ENCODE results near the gene MARK3. TPM values are rescaled to one million over a fixed set of nuclear protein-coding genes. Genes with fewer than 3 reads are reported as not detected.

MARK3 gene
- total RNA-seq, 1 donor from 2014 or later: 124 TPM

DNA sequence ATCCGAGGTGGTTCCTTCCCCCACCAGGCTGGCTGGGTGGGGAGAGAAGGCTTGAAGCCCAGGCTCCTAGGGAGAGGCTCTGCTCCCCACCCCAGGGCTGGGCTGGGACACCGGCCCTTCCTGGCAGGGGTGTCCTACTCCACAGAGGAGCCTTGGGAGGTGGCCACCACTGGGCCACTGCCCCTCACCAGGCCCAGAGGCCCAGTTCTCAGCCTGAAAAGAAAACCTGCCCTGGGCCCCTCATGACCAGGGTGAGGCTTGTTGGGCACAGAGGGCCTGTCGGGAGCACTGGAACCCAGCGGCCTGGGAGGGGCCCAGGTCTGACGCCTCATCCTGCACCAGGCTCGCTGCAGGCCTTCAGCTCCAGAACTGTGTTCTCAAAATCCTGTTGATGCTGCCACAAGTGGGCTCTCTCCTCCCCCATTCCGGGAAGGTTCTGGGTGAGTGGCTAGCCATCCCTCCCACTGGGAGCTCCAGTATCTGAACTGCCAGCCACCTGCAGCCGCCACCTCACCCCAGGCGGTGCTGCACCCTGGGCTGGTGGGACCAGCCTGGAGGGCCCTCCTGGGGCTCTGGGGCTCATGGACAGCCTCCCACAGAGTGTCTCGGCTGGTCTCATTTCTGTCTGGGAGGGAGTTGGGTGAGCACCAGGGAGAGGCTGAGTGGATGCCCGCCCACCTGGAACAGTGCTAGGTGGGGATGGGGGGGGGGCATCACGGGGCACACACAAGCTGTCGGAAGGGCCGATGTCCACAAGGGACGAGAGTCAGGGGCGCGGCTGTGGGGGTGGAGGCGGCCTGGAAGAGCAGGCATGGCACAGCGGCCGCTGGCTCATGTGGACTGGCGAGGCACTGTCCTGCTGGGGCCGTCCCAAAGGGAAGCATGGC lies 165.5 kb downstream of the MARK3 start:
- peaks cover 49% of the 10 kb centered on the region for H4K20me1 ChIP-seq (ENCODE audit: insufficient read depth, low read length)
- Mint-ChIP-seq H3K4me1 (ENCODE audit: low read depth, unreplicated experiment) (peaks cover 9% of the 10 kb centered on the region), H3K36me3 (ENCODE audit: low read depth, unreplicated experiment) (peaks cover 7% of the 10 kb centered on the region), H3K27me3 (ENCODE audit: low read depth, unreplicated experiment) (no peaks in the 10 kb centered on the region), H3K9me3 (ENCODE audit: unreplicated experiment) (no peaks in the 10 kb centered on the region), H3K4me3 (ENCODE audit: unreplicated experiment) (no peak overlapping the region), H3K27ac (ENCODE audit: unreplicated experiment) (no peak overlapping the region)
- H3K27ac ChIP-seq (ENCODE audit: low read depth, low read length): no peak overlapping the region
- H3K4me1 ChIP-seq (ENCODE audit: insufficient read depth, low read length): peaks cover 10% of the 10 kb centered on the region
- H3K79me2 ChIP-seq (ENCODE audit: insufficient read depth, low read length): peaks cover 7% of the 10 kb centered on the region
- FAIRE-seq (no peak), DNase-seq (ENCODE audit: low read depth) (no peak)
- no peak overlapping the region for H3K9ac ChIP-seq (ENCODE audit: low read length)
- TF ChIP-seq, protein P1, sequence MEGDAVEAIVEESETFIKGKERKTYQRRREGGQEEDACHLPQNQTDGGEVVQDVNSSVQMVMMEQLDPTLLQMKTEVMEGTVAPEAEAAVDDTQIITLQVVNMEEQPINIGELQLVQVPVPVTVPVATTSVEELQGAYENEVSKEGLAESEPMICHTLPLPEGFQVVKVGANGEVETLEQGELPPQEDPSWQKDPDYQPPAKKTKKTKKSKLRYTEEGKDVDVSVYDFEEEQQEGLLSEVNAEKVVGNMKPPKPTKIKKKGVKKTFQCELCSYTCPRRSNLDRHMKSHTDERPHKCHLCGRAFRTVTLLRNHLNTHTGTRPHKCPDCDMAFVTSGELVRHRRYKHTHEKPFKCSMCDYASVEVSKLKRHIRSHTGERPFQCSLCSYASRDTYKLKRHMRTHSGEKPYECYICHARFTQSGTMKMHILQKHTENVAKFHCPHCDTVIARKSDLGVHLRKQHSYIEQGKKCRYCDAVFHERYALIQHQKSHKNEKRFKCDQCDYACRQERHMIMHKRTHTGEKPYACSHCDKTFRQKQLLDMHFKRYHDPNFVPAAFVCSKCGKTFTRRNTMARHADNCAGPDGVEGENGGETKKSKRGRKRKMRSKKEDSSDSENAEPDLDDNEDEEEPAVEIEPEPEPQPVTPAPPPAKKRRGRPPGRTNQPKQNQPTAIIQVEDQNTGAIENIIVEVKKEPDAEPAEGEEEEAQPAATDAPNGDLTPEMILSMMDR (IDR thresholded peaks at IDR 0.05; ENCODE audit: insufficient read depth, low read depth, low read length): no peak
- no peak for TF ChIP-seq EZH2 (IDR thresholded peaks at IDR 0.05; ENCODE audit: insufficient read depth, low read length)
- no peaks in the 10 kb centered on the region for H3K9me3 ChIP-seq (ENCODE audit: insufficient read depth, low read depth, low read length)
- H3K27me3 ChIP-seq (ENCODE audit: insufficient read depth, low read length): no peaks in the 10 kb centered on the region
- H3K4me3 ChIP-seq (ENCODE audit: insufficient read depth, low read depth, low read length): no peak overlapping the region
- H3K36me3 ChIP-seq (ENCODE audit: insufficient read depth, low read length): no peaks in the 10 kb centered on the region
- no peak overlapping the region for H3K4me2 ChIP-seq (ENCODE audit: low read length)
- H2AFZ ChIP-seq (ENCODE audit: low read depth, low read length): no peak overlapping the region

DNA sequence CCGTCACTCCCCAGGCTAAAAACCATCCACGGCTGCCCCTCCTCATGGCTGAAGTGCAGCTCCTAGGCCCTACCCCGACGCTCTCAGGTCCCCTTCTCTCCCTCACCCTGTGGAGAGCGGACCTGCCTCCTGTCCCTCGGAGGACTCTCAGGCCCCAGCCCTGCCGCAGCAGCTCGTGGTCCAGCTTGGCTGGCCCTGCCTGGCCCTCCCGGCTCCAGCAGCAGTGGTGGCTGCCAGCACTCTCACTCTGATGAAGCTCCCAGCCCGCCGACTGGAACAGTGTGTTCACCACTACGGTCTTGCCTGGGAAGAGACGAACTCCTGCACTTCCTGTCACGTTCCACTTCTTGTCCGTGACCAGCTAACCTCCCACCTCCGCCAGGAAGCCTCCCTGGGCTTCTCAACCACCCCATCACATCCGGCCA lies 166.1 kb downstream of the MARK3 start:
- TF ChIP-seq, protein P1 (IDR thresholded peaks at IDR 0.05; ENCODE audit: insufficient read depth, low read depth, low read length): no peak
- no peak for TF ChIP-seq EZH2 (IDR thresholded peaks at IDR 0.05; ENCODE audit: insufficient read depth, low read length)
- Mint-ChIP-seq H3K36me3 (ENCODE audit: low read depth, unreplicated experiment) (peaks cover 7% of the 10 kb centered on the region), H3K27me3 (ENCODE audit: low read depth, unreplicated experiment) (no peaks in the 10 kb centered on the region), H3K9me3 (ENCODE audit: unreplicated experiment) (no peaks in the 10 kb centered on the region), H3K4me1 (ENCODE audit: low read depth, unreplicated experiment) (peaks cover 9% of the 10 kb centered on the region), H3K27ac (ENCODE audit: unreplicated experiment) (no peak overlapping the region), H3K4me3 (ENCODE audit: unreplicated experiment) (no peak overlapping the region)
- Histone ChIP-seq H3K9me3 (ENCODE audit: insufficient read depth, low read depth, low read length) (no peaks in the 10 kb centered on the region), H3K4me2 (ENCODE audit: low read length) (no peak overlapping the region), H2AFZ (ENCODE audit: low read depth, low read length) (no peak overlapping the region), H3K4me3 (ENCODE audit: insufficient read depth, low read depth, low read length) (no peak overlapping the region), H3K4me1 (ENCODE audit: insufficient read depth, low read length) (peaks cover 10% of the 10 kb centered on the region), H3K27ac (ENCODE audit: low read depth, low read length) (no peak overlapping the region), H3K36me3 (ENCODE audit: insufficient read depth, low read length) (no peaks in the 10 kb centered on the region), H3K9ac (ENCODE audit: low read length) (no peak overlapping the region), H3K79me2 (ENCODE audit: insufficient read depth, low read length) (peaks cover 11% of the 10 kb centered on the region), H4K20me1 (ENCODE audit: insufficient read depth, low read length) (peaks cover 46% of the 10 kb centered on the region), H3K27me3 (ENCODE audit: insufficient read depth, low read length) (no peaks in the 10 kb centered on the region)
- FAIRE-seq (no peak), DNase-seq (ENCODE audit: low read depth) (no peak)
